NCI-H460 (cell line): ENCODE measurements around the gene ADD1. TPM values are rescaled to one million over a fixed set of nuclear protein-coding genes. Genes with fewer than 3 reads are reported as not detected.
"Not testable (repeated sequence)": the region's sequence is repeated elsewhere in the genome, so short reads cannot be mapped to it uniquely, and the experiment has no call there.

Source experiments
- DNase-seq: peaks from one replicate; pipeline ENCODE4 v3.0.0-alpha.2; 2016; ENCODE audit warnings: low read depth; ENCODE audit errors: extremely low read depth
- total RNA-seq: library from RNA; depleted of rRNA; stranded (reverse); fragments of >200 nt; shearing (Covaris generic); gene quantifications from 2 replicates; pipeline ENCODE4 v1.2.3, GENCODE V29; 2014

The ADD1 gene
- total RNA-seq, 1 experiment from 2014 or later = 71.6 TPM

DNA sequence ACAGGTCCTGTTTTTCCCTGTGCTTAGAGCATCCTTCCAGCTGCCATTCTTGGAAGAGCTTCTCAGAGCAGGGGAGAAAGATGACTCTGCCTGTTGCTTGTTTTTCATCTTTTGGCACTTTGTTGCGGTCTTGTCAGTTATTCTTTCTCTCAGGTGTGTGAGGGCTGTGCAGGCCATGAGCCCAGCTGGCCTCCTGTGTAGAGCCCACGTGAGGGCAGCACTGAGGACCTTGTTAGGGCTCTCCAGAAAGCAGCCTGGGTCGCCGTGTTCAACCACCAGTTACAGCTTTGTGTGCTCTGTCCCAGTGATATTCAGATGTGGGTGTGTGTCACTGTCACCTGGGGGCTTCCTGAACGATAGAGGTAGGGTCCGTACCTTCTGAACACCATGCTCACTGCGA, 66.8 kb downstream of the ADD1 start:
- no peak for DNase-seq

DNA sequence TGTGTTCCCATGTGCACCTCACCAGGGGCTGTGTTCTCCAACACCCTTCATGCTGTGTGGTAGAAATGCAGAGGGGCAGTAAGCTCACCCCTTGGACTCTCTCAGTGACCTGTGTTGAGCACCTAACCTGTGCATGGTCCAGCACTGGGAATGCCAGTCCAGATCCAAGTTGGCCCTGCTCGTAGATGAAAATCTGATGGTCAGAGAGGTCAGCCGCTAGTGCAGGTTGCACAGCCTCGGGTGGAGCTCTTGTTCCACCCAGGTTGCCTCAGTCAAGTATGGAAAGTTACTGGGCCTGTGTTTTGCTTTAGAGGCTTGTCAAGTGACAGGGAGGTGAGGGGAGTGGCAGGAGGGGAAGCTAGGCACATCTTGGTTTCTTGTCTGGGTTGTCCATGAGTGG, 68.2 kb downstream of the ADD1 start:
- no peak for DNase-seq

DNA sequence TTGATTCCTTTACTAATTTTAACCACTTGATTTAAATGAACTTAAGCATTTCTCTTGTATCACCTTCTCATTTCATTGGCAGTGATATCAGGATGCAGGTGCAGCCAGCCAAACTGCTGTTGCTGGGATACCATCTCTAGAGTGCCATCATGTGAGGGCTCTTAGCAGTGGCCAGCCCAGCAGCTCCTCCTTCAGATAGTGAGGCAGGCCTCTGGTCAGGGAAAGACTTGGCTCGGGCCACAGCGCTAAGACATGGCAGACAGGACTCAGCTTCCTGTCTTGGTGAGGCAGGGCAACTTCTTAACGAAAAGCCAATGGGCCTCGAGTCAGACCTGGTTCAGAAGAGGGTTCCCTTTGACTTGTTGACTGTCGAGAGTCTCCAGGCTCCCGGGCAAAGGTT, 69.5 kb downstream of the ADD1 start:
- no peak for DNase-seq

DNA sequence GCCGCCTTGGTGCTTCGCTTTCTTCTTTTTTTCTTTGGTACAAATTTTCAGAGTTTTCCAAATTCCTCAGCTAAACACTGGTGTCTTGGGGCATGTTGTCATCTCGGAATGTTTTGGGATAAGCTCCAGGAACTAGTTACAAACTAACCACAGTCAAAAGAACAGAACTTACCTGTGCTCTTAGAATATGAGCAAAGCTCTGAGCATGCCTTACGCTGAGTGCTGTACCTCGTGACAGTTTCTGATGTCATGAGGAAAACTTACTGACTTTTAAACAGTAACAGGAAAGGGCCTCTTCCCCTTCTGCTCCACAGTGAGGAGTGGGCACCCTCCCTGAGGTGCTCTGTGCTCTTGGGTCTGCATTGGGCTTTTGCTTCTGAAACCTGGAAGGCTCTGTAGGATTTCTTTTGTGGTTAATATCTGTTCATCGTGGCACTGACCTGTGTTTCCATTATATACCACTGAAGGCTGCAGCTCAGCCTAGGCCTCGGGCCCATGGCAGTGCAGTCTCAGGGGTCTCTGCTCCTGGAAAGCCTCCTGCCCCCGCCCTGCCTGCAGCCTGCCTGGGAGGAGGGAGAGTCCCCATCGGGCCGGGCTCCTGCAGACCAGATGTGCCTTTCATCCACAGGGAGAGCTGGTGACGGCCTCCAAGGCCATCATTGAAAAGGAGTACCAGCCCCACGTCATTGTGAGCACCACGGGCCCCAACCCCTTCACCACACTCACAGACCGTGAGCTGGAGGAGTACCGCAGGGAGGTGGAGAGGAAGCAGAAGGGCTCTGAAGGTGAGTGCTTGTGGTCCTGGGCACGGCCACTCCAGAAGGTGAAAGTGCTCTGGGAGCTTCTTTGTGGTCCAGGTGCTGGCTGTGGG, 70.8 kb downstream of the ADD1 start:
- no peak for DNase-seq

DNA sequence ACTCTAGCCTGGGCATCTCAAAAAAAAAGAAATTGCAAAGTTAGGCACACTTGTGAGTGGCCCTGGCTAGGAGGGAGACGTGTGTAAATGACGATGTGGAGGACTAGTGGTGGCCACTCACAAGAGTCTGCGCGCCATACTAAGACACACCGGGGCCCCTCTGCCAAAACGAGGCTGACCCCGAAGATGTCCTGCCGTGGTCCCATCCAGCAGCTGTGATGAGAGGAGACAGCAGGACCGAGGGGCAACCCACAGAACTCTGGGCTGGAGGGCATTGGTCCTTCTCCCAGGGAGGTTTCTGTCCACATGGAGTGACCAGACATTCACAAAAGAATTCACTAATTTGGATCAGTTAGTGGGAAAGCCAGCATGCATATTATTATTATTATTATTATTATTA, 72.1 kb downstream of the ADD1 start:
- no peak for DNase-seq

DNA sequence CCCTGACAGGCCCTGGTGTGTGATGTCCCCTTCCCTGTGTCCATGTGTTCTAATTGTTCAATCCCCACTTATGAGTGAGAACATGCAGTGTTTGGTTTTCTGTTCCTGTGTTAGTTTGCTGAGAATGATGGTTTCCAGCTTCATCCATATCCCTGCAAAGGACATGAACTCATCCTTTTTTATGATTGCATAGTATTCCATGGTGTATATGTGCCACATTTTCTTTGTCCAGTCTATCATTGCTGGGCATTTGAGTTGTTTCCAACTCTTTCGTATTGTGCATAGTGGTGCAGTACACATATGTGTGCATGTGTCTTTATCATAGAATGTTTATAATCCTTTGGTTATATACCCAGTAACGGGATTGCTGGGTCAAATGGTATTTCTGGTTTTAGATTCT, 73.1 kb downstream of the ADD1 start:
- DNase-seq = not testable (repeated sequence)

DNA sequence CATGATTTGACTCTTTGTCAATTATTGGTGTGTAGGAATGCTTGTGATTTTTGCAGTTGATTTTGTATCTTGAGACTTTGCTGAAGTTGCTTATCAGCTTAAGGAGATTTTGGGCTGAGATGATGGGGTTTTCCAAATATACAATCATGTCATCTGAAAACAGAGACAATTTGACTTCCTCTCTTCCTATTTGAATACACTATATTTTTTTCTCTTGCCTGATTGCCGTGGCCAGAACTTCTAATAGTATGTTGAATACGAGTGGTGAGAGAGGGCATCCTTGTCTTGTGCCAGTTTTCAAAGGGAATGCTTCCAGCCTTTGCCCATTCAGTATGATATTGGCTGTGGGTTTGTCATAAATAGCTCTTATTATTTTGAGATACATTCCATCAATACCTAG, 74.7 kb downstream of the ADD1 start:
- DNase-seq = not testable (repeated sequence)

DNA sequence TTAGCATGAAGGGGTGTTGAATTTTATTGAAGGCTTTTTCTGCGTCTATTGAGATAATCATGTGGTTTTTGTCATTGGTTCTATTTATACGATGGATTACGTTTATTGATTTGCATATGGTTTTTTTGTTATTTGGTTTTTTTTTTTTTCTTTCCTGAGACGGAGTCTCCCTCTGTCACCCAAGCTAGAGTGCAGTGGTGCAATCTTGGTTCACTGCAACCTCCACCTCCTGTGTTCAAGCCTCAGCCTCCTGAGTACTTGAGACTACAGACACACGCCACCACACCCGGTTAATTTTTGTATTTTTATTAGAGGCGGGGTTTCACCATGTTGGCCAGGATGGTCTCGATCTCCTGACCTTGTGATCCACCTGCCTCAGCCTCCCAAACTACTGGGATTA, 75.1 kb downstream of the ADD1 start:
- DNase-seq = not testable (repeated sequence)

DNA sequence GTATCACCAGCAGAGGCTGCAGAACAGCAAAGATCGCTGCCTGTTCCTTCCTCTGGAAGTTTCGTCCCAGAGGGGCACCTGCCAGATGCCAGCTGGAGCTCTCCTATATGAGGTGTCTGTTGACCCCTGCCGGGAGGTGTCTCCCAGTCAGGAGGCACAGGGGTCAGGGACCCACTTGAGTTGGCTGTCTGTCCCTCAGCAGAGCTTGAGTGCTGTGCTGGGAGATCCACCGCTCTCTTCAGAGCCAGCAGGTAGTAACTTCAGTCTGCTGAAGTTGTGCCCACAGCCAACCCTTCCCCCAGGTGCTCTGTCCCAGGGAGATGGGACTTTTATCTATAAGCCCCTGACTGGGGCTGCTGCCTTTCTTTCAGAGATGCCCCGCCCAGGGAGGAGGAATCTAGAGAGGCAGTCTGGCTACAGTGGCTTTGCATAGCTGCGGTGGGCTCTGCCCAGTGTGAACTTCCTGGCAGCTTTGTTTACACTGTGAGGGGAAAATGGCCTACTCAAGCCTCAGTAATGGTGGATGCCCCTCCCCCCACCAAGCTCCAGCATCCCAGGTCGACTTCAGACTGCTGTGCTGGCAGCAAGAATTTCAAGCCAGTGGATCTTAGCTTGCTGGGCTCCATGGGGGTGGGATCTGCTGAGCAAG, 78.9 kb downstream of the ADD1 start:
- DNase-seq = not testable (repeated sequence)

DNA sequence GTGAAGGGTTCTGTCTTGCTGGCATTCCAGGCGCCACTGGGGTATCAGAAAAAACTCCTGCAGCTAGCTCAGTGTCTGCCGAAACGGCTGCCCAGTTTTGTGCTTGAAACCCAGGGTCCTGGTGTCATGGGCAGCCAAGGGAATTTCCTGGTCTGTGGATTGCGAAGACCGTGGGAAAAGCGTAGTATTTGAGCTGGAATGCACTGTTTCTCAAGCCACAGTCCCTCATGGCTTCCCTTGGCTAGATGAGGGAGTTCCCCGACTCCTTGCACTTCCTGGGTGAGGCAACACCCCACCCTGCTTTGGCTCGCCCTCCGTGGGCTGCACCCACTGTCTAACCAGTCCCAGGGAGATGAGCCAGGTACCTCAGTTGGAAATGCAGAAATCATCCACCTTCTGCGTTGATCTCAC, 79.5 kb downstream of the ADD1 start:
- no peak for DNase-seq

DNA sequence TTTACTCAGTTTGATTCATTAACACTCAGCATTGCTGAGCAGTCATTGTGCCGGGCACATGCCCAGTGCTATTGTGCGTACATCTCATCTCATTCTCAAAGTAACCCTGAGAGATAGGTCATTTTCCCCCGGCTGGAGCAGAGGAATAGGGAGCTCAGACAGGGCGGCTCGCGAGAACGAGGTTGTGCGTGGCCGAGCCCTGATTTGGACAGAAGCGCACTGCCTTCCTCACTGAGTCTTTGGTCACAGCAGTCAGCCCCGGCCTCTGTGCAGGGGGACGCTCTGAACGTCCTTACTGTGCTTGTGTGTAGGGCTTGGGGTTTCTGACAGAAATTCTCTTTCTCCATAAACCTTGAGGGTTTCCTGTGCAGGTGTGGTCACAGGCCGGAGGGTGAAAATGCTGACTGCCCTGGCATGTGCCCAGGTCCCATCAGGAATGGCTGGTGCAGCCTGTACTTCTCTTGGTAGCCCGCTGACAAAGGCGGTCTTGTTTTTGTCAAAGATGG, 80.1 kb downstream of the ADD1 start:
- DNase-seq = no peak

DNA sequence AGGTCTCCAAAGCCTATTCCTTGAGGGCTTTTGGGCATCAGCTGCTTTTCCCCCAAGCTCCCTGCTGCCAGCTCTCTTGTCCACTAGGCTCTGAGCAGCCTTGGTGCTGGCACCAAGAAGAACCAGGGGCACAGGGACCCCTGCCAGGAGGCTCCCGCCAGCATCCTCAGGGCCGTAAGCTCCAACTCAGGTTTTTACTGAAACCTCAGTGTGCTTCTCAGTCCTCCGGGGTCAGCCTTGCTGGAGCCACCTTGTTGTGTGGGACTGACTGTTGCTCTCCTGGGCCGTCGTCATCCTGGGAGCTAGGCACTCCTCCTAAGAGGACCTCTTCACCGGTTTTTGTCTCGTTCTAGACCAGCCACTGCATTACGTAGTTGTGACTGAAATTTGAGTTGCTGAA, 80.6 kb downstream of the ADD1 start:
- no peak for DNase-seq

DNA sequence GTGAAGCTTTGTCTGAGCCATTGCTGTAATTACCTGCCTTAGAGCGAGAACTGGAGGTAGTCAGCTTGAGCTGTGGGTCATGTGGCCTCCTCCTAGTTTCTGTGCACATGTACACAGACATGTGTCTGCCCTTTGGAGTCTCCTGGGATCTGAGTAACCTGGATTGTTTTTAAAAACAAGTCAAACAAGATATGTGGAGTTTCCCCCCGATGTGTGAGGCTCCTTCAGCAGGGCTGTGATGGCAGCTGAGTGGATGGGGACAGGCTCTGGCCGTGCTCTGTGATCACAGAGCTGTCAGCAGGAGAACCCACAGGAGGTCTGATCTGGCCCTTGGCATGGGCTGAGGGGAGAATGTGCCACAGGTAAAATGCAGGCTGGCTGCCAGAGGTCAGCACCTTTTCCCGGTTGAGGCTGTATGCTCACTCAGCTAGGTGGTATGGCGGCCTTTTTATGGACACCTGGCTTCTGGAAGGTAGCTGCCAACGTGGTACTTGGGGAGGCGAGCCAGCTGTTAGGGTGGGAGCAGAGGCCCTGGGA, 81.2 kb downstream of the ADD1 start:
- no peak for DNase-seq

DNA sequence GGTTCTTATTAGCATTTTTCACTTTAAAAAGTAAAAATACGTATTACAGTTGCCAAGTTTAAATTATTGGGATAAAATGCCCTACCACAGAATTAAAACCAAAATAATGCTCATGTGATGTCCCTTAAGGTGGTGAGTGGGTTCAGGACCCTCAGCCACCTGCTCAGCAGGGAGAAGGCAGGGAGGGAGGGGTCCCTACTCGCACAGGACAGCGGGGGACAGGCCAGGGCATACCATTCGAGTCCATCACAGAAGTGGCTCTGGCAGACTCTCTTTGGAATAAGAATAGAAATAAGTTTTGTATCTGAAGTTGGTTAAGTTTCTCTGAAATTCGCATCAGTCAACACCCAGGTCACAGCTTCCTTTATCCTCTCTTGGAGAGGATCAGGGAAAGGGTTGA, 81.9 kb downstream of the ADD1 start:
- DNase-seq = no peak

DNA sequence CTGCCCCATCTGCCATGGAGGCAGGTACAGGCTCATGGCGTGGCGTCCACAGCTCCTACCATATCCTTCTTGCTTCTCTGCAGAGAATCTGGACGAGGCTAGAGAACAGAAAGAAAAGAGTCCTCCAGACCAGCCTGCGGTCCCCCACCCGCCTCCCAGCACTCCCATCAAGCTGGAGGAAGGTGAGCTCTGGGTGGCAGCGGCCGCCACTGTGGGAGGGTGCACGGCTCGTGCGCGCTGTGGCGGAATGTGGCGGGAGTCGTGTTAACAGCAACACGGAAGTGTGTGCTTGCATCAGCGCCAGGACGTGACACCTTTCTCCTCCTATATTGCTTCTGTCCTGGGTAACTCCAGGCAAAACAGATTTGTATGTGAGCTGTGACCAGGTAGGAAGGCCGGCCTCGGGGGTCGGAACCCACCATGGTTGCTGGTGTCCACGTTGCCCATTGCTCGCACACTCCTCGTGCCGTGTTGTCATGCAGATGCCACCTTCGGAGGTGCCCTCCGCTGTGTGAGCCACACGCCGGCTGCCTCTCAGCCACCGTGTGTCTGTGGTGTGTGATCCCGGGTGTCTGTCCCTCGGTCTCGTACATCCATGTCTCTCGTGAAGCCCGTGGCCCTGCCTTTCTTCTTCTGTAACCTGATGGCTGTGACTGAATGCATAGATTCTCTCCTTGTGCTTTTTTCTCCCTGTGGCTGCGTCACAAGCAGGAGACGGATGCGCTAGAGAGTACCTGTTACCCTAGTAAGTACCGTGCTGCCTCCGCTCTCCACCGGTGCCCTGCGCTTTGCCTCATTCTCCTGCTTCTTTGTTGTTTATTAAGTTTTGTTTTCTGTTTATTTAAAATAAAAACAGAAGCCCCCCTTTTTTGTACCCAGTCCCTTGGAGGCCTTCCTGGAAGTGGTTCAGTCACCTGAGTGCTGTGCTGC, 82.6 kb downstream of the ADD1 start:
- no peak for DNase-seq

DNA sequence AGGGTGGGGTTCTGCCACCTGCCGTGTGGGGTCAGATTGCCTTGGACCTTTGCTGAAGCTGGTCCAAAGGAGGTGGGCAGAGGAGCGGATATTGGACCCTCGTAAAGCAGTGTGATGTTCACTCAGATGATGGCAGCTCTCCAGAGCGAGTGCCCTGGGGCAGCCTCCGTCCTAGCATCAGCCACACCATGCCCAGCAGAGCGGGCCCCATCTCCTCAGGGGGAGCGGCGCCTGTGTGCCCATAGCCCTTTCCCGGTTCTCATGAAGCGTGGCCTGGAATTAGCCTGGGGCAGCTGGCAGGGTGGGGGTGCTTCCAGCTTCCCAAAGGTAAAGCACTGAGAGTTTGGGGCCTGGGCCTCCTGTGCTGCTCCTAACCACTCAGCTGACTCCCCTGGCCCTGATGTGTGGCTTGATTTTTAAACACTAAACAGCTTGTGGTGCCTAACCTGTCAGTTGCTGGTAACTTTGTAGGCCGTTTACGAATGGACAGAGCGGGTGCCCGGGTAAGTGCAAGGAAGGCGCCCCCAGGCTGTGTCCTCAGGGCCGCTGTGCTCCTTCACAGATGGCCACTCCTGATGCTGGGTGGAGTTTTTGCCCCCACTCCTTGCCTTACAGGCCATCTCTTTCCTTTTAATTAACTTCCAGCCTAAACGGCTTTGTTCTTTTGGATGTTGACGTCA, 83.5 kb downstream of the ADD1 start:
- no peak for DNase-seq

DNA sequence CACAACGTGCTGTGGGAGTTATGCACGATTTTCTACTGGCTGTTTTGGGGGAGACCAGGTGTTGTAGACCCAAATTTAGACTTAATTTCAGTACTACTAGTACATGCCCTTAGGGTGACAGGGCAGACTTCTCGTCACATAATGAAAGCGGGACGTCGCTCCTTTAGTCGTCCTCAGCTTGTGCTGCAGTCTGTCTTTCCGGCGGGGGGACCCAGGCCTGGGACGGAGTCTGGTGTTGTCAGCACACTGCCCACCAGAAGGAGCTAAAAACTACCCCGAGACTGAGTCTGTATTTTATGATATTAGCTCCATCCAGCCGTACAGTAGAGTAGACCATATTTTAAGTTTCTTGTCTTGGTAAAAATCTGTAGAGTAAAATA, 84.0 kb downstream of the ADD1 start:
- no peak for DNase-seq

DNA sequence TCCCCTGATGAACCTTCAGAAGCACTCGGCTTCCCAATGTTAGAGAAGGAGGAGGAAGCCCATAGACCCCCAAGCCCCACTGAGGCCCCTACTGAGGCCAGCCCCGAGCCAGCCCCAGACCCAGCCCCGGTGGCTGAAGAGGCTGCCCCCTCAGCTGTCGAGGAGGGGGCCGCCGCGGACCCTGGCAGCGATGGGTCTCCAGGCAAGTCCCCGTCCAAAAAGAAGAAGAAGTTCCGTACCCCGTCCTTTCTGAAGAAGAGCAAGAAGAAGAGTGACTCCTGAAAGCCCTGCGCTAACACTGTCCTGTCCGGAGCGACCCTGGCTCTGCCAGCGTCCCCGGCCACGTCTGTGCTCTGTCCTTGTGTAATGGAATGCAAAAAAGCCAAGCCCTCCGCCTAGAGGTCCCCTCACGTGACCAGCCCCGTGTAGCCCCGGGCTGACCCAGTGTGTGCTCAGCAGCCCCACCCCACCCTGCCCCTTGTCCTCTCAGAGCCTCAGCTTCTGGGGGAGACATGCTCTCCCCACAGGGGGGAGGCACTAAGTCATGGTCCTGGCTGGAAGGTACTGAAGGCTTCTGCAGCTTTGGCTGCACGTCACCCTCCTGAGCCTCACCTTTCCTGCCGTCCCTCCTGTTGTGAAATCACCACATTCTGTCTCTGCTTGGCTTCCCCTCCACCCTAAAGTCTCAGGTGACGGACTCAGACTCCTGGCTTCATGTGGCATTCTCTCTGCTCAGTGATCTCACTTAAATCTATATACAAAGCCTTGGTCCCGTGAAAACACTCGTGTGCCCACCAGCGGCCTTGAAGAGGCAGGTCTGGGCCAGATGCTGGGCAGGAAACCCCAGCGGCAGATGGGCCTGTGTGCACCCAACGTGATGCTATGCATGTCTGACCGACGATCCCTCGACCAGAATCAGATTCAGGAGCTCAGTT, 84.9 kb downstream of the ADD1 start:
- no peak for DNase-seq

DNA sequence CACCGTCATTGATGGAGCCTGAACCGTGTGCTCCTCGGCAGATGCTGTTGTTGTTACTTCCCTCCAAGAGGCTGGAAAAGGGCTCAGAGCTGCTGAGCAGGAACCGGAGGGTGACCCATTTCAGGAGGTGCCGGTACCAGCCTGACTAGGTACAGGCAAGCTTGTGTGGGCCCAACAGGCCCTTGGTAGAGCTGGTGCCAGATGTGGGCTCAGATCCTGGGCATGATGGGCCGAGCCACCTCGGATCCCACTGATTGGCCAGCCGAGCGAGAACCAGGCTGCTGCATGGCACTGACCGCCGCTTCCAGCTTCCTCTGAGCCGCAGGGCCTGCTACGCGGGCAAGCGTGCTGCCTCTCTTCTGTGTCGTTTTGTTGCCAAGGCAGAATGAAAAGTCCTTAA, 85.8 kb downstream of the ADD1 start:
- no peak for DNase-seq
